HepG2 (cell line): ENCODE data around the gene ZNF84. TPM values are rescaled to one million over a fixed set of nuclear protein-coding genes. Genes with fewer than 3 reads are reported as not detected.
A peak's percentile ranks its signal among the peaks of the same experiment; 100 is the strongest.

Source experiments
- CREM ChIP-seq, 2 experiments: sonication (generic) in 1 of 2; formaldehyde crosslinking in 1 of 2; IDR thresholded peaks; 2 replicates each; pipeline versions ENCODE4 v1.4.0 to v1.6.1; 2016 to 2020; ENCODE audit warnings: antibody characterized with exemption in 1 of 2, mild to moderate bottlenecking in 1 of 2, missing genetic modification reagents in 1 of 2
- FOXM1 ChIP-seq: sonication (generic); formaldehyde crosslinking; IDR thresholded peaks from 2 replicates; pipeline ENCODE4 v1.5.0; 2020; ENCODE audit warnings: missing genetic modification reagents
- HNRNPL ChIP-seq: fragments of 200-400 bp; formaldehyde crosslinking; IDR thresholded peaks from 2 replicates; pipeline ENCODE4 v1.6.1; 2017; ENCODE audit warnings: mild to moderate bottlenecking, low read depth, low read length
- KAT8 ChIP-seq: IDR thresholded peaks from 2 replicates; pipeline ENCODE4 v1.6.1; 2016; ENCODE audit warnings: missing genetic modification reagents, missing compliant biosample characterization
- LCORL ChIP-seq, 2 experiments: fragments of 450-650 bp in 1 of 2; sonication (generic) in 1 of 2; formaldehyde crosslinking in 1 of 2; IDR thresholded peaks; 2 replicates each; pipeline versions ENCODE4 v1.5.0 to v1.6.1; 2017 to 2020; ENCODE audit warnings: antibody characterized with exemption in 1 of 2, missing genetic modification reagents in 1 of 2
- SATB2 ChIP-seq: sonication (generic); formaldehyde crosslinking; IDR thresholded peaks from 2 replicates; pipeline ENCODE4 v1.5.0; 2020; ENCODE audit warnings: missing genetic modification reagents
- ZBTB7B ChIP-seq: sonication (generic); formaldehyde crosslinking; IDR thresholded peaks from 2 replicates; pipeline ENCODE4 v1.4.0; 2020; ENCODE audit warnings: missing genetic modification reagents
- ZNF124 ChIP-seq: sonication (generic); formaldehyde crosslinking; IDR thresholded peaks from 2 replicates; pipeline ENCODE4 v1.4.0; 2020; ENCODE audit warnings: missing genetic modification reagents
- ZNF232 ChIP-seq: sonication (generic); formaldehyde crosslinking; IDR thresholded peaks from 2 replicates; pipeline ENCODE4 v1.4.0; 2020; ENCODE audit warnings: missing genetic modification reagents, borderline replicate concordance
- ZNF263 ChIP-seq: sonication (generic); formaldehyde crosslinking; IDR thresholded peaks from 2 replicates; pipeline ENCODE4 v1.4.0; 2020; ENCODE audit warnings: missing genetic modification reagents
- ZNF337 ChIP-seq: sonication (generic); formaldehyde crosslinking; IDR thresholded peaks from 2 replicates; pipeline ENCODE4 v1.5.1; 2020; ENCODE audit warnings: missing genetic modification reagents, low read depth, mild to moderate bottlenecking, borderline replicate concordance
- ZNF510 ChIP-seq: sonication (generic); formaldehyde crosslinking; IDR thresholded peaks from 2 replicates; pipeline ENCODE4 v1.4.0; 2020; ENCODE audit warnings: low read depth, mild to moderate bottlenecking, missing genetic modification reagents
- ZNF670 ChIP-seq: sonication (generic); formaldehyde crosslinking; IDR thresholded peaks from 2 replicates; pipeline ENCODE4 v1.8.0; 2022; ENCODE audit warnings: mild to moderate bottlenecking, missing genetic modification reagents, borderline replicate concordance
- ZNF724P ChIP-seq: sonication (generic); formaldehyde crosslinking; IDR thresholded peaks from 2 replicates; pipeline ENCODE4 v1.8.0; 2022; ENCODE audit warnings: missing genetic modification reagents, borderline replicate concordance
- polyA plus RNA-seq, 8 experiments: library from polyadenylated mRNA; depleted of rRNA in 3 of 8; stranded (reverse) in 7 of 8; unstranded in 1 of 8; fragments of >200 nt; fragmentation: Illumina TruSeq in 4 of 8; extraction: Trizol in 4 of 8; gene quantifications; 2 replicates each; pipeline versions ENCODE4 v1.2.1 to v1.2.3, GENCODE V29; 2011 to 2016; ENCODE audit warnings: low read depth in 4 of 8, missing spikeins in 1 of 8, mixed read lengths in 1 of 8; ENCODE audit not compliant: insufficient read depth in 1 of 8
- total RNA-seq, 5 experiments: library from RNA; depleted of rRNA; stranded (reverse); fragments of >200 nt; fragmentation: Illumina TruSeq; extraction: Trizol; gene quantifications; 2 replicates each; pipeline ENCODE4 v1.2.3, GENCODE V29; 2016; ENCODE audit warnings: low read depth in 1 of 5
- TF ChIP-seq, protein P1 (sequence below): sonication (generic); formaldehyde crosslinking; IDR thresholded peaks from 2 replicates; pipeline ENCODE4 v1.5.1; 2020; ENCODE audit warnings: mild to moderate bottlenecking, missing genetic modification reagents, borderline replicate concordance
- TF ChIP-seq, protein P2 (sequence below): sonication (generic); formaldehyde crosslinking; IDR thresholded peaks from 2 replicates; pipeline ENCODE4 v1.8.0; 2022; ENCODE audit warnings: missing genetic modification reagents, mild to moderate bottlenecking, borderline replicate concordance
- TF ChIP-seq, protein P3 (sequence below): sonication (generic); formaldehyde crosslinking; IDR thresholded peaks from 2 replicates; pipeline ENCODE4 v1.4.0; 2020; ENCODE audit warnings: missing genetic modification reagents, borderline replicate concordance
- TF ChIP-seq, protein P4 (sequence below): sonication (generic); formaldehyde crosslinking; IDR thresholded peaks from 2 replicates; pipeline ENCODE4 v1.4.0; 2020; ENCODE audit warnings: missing genetic modification reagents, mild to moderate bottlenecking, borderline replicate concordance
- TF ChIP-seq, protein P5 (sequence below): sonication (generic); formaldehyde crosslinking; IDR thresholded peaks from 2 replicates; pipeline ENCODE4 v1.4.0; 2020; ENCODE audit warnings: low read depth, mild to moderate bottlenecking, missing genetic modification reagents
- TF ChIP-seq, protein P6 (sequence below): sonication (generic); formaldehyde crosslinking; IDR thresholded peaks from 2 replicates; pipeline ENCODE4 v1.4.0; 2020; ENCODE audit warnings: mild to moderate bottlenecking, low read depth, missing genetic modification reagents

The ZNF84 gene
- total and polyA plus RNA-seq, 2 of the 13 experiments (the other 11 are each of a cell fraction or from before 2014, with no cell fraction given), result 15.5 to 21.8 TPM

DNA sequence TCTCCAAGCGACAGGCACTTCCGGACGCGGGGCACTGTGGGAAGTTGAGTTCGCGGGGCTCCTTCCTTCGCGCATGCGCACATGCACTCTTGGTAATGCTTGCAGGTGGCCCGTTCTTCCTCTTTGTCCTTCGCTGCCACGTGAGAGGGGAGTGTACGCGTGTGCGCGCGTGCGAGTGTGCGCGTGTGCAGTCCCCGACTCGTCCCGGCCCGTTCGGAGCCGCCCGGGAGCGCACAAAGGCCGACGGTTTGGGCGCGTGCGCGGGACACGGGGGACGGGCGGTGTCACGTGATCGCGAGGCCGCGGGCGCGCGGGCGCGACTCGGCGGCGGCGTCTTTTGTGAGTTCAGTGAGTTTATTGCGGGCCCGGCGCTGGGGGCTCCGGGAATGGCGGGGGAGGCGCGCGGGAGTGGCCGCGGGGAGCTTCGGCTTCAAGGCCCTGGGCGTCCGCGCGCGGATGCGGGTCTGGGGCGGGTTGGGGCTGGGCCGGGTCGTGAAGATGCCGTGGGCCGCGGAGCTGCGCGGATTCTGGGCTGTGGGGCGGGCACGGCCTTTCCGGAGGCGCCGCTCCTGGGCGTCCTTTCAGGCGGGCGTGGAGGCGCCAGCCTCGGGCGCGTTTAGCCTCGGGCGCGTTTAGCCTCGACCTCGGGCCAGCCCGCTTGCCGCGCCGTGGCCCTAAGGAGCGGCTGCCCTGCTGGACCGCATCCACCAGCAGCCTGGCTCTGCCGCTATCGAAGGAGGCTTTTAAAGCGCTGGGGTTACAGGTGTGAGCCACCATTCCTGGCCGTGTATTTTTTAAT lies at the start of gene ZNF84 (continued):
- no peak for TF ChIP-seq ZNF337
- TF ChIP-seq, protein P1, sequence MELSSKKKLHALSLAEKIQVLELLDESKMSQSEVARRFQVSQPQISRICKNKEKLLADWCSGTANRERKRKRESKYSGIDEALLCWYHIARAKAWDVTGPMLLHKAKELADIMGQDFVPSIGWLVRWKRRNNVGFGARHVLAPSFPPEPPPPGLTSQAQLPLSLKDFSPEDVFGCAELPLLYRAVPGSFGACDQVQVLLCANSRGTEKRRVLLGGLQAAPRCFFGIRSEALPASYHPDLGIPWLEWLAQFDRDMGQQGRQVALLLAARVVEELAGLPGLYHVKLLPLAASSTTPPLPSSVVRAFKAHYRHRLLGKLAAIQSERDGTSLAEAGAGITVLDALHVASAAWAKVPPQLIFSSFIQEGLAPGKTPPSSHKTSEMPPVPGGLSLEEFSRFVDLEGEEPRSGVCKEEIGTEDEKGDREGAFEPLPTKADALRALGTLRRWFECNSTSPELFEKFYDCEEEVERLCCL (CRISPR knock-in tag), result no peak
- TF ChIP-seq, protein P2, sequence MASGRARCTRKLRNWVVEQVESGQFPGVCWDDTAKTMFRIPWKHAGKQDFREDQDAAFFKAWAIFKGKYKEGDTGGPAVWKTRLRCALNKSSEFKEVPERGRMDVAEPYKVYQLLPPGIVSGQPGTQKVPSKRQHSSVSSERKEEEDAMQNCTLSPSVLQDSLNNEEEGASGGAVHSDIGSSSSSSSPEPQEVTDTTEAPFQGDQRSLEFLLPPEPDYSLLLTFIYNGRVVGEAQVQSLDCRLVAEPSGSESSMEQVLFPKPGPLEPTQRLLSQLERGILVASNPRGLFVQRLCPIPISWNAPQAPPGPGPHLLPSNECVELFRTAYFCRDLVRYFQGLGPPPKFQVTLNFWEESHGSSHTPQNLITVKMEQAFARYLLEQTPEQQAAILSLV (CRISPR knock-in tag), result peak; percentile 64
- TF ChIP-seq ZNF724P (CRISPR knock-in tag), result peak; percentile 92; the same call in 1 of the 2 replicates
- no peak for TF ChIP-seq ZNF510 (CRISPR knock-in tag)
- no peak; the same call in 1 of the 2 replicates for TF ChIP-seq FOXM1 (CRISPR knock-in tag)
- no peak; the same call in 1 of the 2 replicates for TF ChIP-seq SATB2 (CRISPR knock-in tag)
- TF ChIP-seq, protein P3, sequence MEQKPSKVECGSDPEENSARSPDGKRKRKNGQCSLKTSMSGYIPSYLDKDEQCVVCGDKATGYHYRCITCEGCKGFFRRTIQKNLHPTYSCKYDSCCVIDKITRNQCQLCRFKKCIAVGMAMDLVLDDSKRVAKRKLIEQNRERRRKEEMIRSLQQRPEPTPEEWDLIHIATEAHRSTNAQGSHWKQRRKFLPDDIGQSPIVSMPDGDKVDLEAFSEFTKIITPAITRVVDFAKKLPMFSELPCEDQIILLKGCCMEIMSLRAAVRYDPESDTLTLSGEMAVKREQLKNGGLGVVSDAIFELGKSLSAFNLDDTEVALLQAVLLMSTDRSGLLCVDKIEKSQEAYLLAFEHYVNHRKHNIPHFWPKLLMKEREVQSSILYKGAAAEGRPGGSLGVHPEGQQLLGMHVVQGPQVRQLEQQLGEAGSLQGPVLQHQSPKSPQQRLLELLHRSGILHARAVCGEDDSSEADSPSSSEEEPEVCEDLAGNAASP (CRISPR knock-in tag), result no peak
- TF ChIP-seq ZNF263 (CRISPR knock-in tag), result 0 out of 2 replicates have a peak, but pooled peaks have one; percentile 25
- TF ChIP-seq CREM (IDR thresholded peaks at IDR 0.05), result peak; percentile 86
- TF ChIP-seq CREM (CRISPR knock-in tag; IDR thresholded peaks at IDR 0.05), result no peak
- TF ChIP-seq, protein P4, sequence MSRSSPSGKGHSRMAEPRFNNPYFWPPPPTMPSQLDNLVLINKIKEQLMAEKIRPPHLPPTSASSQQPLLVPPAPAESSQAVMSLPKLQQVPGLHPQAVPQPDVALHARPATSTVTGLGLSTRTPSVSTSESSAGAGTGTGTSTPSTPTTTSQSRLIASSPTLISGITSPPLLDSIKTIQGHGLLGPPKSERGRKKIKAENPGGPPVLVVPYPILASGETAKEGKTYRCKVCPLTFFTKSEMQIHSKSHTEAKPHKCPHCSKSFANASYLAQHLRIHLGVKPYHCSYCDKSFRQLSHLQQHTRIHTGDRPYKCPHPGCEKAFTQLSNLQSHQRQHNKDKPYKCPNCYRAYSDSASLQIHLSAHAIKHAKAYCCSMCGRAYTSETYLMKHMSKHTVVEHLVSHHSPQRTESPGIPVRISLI (CRISPR knock-in tag), result peak; percentile 22; the same call in 1 of the 2 replicates
- TF ChIP-seq ZNF670 (CRISPR knock-in tag), result no peak
- TF ChIP-seq LCORL (IDR thresholded peaks at IDR 0.05), result no peak
- TF ChIP-seq LCORL (CRISPR knock-in tag; IDR thresholded peaks at IDR 0.05), result peak; percentile 49; the same call in 1 of the 2 replicates
- TF ChIP-seq KAT8 (CRISPR knock-in tag), result peak; percentile 61; the same call in 1 of the 2 replicates
- TF ChIP-seq, protein P5, sequence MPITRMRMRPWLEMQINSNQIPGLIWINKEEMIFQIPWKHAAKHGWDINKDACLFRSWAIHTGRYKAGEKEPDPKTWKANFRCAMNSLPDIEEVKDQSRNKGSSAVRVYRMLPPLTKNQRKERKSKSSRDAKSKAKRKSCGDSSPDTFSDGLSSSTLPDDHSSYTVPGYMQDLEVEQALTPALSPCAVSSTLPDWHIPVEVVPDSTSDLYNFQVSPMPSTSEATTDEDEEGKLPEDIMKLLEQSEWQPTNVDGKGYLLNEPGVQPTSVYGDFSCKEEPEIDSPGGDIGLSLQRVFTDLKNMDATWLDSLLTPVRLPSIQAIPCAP, result no peak
- peak; percentile 87 for TF ChIP-seq ZNF124 (CRISPR knock-in tag)
- no peak for TF ChIP-seq ZNF232 (CRISPR knock-in tag)
- TF ChIP-seq HNRNPL, result no peak
- TF ChIP-seq, protein P6, sequence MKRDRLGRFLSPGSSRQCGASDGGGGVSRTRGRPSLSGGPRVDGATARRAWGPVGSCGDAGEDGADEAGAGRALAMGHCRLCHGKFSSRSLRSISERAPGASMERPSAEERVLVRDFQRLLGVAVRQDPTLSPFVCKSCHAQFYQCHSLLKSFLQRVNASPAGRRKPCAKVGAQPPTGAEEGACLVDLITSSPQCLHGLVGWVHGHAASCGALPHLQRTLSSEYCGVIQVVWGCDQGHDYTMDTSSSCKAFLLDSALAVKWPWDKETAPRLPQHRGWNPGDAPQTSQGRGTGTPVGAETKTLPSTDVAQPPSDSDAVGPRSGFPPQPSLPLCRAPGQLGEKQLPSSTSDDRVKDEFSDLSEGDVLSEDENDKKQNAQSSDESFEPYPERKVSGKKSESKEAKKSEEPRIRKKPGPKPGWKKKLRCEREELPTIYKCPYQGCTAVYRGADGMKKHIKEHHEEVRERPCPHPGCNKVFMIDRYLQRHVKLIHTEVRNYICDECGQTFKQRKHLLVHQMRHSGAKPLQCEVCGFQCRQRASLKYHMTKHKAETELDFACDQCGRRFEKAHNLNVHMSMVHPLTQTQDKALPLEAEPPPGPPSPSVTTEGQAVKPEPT, result peak; percentile 76
- TF ChIP-seq ZBTB7B (CRISPR knock-in tag), result no peak
